Nephron progenitor cell (in vitro differentiated cells): ENCODE results near the gene ACACA.
A peak's percentile ranks its signal among the peaks of the same experiment; 100 is the strongest.

Source experiments
- DNase-seq: peaks from one replicate; pipeline ENCODE4 v3.0.0; 2021
- H3K27ac Mint-ChIP-seq: 2 replicates; pipeline ENCODE4 v1.8.0; 2021; ENCODE audit warnings: mild to moderate bottlenecking, moderate library complexity, mixed read lengths
- H3K27me3 Mint-ChIP-seq: 2 replicates; pipeline ENCODE4 v1.8.0; 2021; ENCODE audit warnings: mild to moderate bottlenecking, low read depth, mixed read lengths; ENCODE audit not compliant: poor library complexity
- H3K36me3 Mint-ChIP-seq: 2 replicates; pipeline ENCODE4 v1.8.0; 2021; ENCODE audit warnings: low read depth, mixed read lengths
- H3K4me1 Mint-ChIP-seq: 2 replicates; pipeline ENCODE4 v1.8.0; 2021; ENCODE audit warnings: mixed read lengths
- H3K4me3 Mint-ChIP-seq: 2 replicates; pipeline ENCODE4 v1.8.0; 2021; ENCODE audit warnings: mild to moderate bottlenecking, moderate library complexity, mixed read lengths
- H3K9me3 Mint-ChIP-seq: 2 replicates; pipeline ENCODE4 v1.8.0; 2021; ENCODE audit warnings: mild to moderate bottlenecking, moderate library complexity, mixed read lengths
- CTCF ChIP-seq: fragments of 200-600 bp; sonication (generic); IDR thresholded peaks from 2 replicates; pipeline ENCODE4 v1.5.0; 2021; ENCODE audit warnings: antibody characterized with exemption

Gene ACACA

DNA sequence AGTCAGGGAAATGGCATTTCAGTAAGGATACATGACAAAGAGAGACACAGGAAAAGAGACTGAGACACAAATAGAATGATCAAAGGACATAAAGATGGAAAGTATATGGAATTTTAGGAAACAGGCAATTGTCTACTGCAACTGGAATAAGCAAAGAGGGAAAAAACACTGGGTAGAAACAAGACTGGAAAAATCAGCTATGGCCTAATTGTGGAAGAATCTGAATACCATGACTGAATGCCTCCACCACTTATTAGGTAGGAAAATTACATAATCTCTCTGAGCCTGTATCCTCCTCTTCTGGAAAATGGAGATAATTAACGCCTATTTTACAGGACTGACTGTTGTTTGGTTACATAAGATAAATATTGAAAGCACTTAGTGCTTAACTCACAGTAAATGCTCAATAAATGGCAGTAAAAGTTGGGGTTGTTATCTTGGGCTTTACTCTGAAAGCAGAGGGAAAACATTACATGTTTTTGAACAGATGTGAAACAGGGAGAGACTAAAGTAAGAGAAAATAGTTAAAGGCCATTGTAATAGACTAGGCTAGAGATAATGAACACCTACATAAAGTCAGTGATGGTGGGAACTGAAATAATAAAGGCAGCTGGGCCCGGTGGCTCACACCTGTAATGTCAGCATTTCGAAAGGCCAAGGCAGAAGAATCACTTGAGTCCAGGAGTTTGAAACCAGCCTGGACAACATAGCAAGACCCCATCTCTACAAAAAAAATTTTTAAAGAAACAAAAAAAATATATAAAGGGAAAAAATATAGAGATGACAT, 94.3 kb downstream of the ACACA start:
- Mint-ChIP-seq H3K36me3 (peaks cover 61% of the 10 kb centered on the region), H3K4me3 (no peak overlapping the region), H3K27me3 (no peaks in the 10 kb centered on the region), H3K9me3 (no peaks in the 10 kb centered on the region), H3K4me1 (no peaks in the 10 kb centered on the region), H3K27ac (peak overlapping the region; percentile 15)
- no peak for TF ChIP-seq CTCF
- DNase-seq = no peak

DNA sequence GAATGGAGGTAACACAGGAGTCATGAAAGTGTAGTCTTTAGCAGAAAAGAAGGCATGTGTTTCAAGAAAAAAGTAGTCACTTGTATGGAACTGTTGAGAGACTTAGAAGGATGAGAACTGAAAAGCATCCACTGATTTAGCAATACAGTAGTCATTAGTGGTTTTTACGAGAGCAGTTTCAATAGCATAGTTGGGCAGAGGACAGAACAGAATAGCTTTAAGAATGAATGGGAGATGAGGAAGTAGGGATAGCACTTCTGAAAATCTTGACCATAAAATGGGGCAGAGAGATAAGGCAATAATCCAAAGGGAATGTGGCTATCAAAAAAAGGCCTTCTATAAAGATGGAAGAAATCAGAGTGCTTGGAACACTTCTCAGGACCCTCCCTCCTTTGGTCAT, 95.7 kb downstream of the ACACA start:
- TF ChIP-seq CTCF = no peak
- Mint-ChIP-seq H3K27ac (no peak overlapping the region), H3K9me3 (no peaks in the 10 kb centered on the region), H3K27me3 (no peaks in the 10 kb centered on the region), H3K4me3 (no peak overlapping the region), H3K4me1 (no peaks in the 10 kb centered on the region), H3K36me3 (peaks cover 54% of the 10 kb centered on the region)
- DNase-seq = no peak

GRCh38 chr17:37309051-37309450, 97.6 kb downstream of the ACACA start:
- Mint-ChIP-seq H3K27me3 (no peaks in the 10 kb centered on the region), H3K4me1 (no peaks in the 10 kb centered on the region), H3K27ac (no peak overlapping the region), H3K36me3 (peaks cover 53% of the 10 kb centered on the region), H3K9me3 (no peaks in the 10 kb centered on the region), H3K4me3 (no peak overlapping the region)
- TF ChIP-seq CTCF = no peak
- DNase-seq = no peak

DNA sequence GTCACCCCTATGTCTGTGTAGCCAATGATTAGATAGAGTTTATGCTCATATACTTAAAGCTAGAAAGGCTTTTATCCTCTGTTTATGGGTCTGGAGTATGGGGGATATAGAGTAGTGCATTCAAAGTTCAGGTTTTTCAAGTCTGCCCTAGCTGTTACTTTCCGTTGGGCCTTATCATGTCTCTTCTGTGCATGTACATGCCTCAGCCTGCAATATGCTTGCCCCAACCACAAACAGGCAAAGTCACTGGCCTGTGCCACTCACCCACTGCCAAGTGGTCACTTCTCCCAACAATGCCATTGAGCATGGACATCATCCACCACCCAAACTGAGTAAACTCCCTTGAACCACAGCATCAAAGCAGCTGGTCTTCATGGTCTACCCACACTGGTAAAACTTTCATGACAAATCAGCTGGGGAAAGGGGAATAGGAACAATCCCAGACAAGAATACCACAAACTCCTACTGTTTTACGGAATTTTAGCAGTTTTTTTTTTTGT, 101.2 kb downstream of the ACACA start:
- no peak for TF ChIP-seq CTCF
- Mint-ChIP-seq H3K27ac (peak overlapping the region; percentile 94), H3K36me3 (peaks cover 27% of the 10 kb centered on the region), H3K9me3 (no peaks in the 10 kb centered on the region), H3K27me3 (no peaks in the 10 kb centered on the region), H3K4me3 (no peak overlapping the region), H3K4me1 (peaks cover 10% of the 10 kb centered on the region)
- DNase-seq = no peak

- Mint-ChIP-seq H3K27me3 (no peaks in the 10 kb centered on the region), H3K9me3 (no peaks in the 10 kb centered on the region), H3K4me3 (no peak overlapping the region), H3K36me3 (peaks cover 14% of the 10 kb centered on the region), H3K27ac (peak overlapping the region; percentile 50), H3K4me1 (peaks cover 37% of the 10 kb centered on the region)
- DNase-seq = no peak
- TF ChIP-seq CTCF = no peak
Observed at GRCh38 chr17:37301288-37301687, 105.3 kb downstream of the ACACA start.

DNA sequence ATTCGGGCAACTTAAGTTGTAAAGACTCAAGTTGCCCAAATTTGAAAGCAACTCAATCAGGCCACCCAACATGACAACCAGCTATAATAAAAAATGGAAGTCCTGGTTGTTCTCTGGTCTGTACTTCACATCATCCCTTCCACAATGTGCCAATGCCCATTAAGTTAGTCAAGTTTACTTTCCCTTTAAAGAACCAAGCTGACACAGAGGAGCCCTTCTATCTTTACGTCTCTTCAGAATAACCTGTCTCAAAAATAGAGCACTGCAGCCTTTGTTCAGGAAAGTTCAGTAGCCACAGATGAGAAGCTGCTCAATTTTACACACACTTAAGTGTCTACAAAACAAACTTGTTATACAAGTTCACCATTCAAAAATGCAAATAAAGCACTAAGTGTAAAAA, 106.0 kb downstream of the ACACA start:
- no peak for TF ChIP-seq CTCF
- no peak overlapping the region for H3K27ac Mint-ChIP-seq
- no peaks in the 10 kb centered on the region for H3K27me3 Mint-ChIP-seq
- peaks cover 37% of the 10 kb centered on the region for H3K4me1 Mint-ChIP-seq
- no peak overlapping the region for H3K4me3 Mint-ChIP-seq
- no peak for DNase-seq
- no peaks in the 10 kb centered on the region for H3K9me3 Mint-ChIP-seq
- H3K36me3 Mint-ChIP-seq = peaks cover 14% of the 10 kb centered on the region
